ENCODE measurements around the gene GLRX3.

GLRX3 gene

DNA sequence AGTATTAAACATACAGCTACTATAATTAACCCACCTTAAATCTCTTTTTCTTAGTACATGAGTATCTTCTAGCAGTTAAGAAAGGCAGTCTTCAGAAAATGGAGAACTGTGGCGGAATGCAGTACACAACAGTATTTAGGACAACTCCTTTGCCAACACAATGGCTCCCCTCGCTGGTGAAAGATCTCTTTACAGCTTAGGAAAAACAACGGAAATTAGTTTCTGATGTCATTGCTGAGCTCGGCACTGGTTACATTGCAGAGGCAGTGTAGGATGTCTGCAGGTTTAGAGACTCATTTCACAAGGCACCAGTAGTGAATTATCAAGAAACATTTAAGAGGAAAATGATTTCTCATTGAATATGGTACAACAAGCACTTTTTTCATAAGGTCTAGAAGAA, 43.4 kb downstream of the GLRX3 start:
- Histone ChIP-seq H3K9ac (ENCODE audit: low read depth, low read length, poor library complexity) (no peak overlapping the region), H4K8ac (ENCODE audit: low read depth, low read length) (no peak overlapping the region), H3K27me3 (ENCODE audit: control insufficient read depth in 3 of 3, insufficient read depth in 3 of 3, low read depth in 1 of 3, low read length in 3 of 3) (no peaks in the 10 kb centered on the region), H2AFZ (ENCODE audit: low read length) (no peak overlapping the region), H3K4ac (ENCODE audit: low read length) (no peak overlapping the region), H4K91ac (ENCODE audit: low read depth, low read length, poor library complexity) (no peak overlapping the region), H3K18ac (ENCODE audit: low read length) (no peak overlapping the region), H2BK12ac (ENCODE audit: low read length) (no peak overlapping the region), H3K36me3 (replicated peaks in 1 of 2; ENCODE audit: control insufficient read depth in 2 of 2, insufficient read depth in 2 of 2, low read length in 2 of 2) (peaks cover 25 to 92% of the 10 kb centered on the region in 2 donors), H3K4me3 (ENCODE audit: low read length in 2 of 2) (no peak overlapping the region), H3K4me2 (ENCODE audit: insufficient read depth, low read length, poor library complexity, severe bottlenecking) (no peak overlapping the region), H3K23ac (ENCODE audit: low read depth, low read length, poor library complexity) (no peak overlapping the region), H2BK120ac (ENCODE audit: low read depth, low read length) (no peak overlapping the region), H3K14ac (ENCODE audit: low read length) (no peak overlapping the region), H3K79me1 (ENCODE audit: low read depth, low read length) (no peaks in the 10 kb centered on the region), H3K4me1 (ENCODE audit: control insufficient read depth in 2 of 2, insufficient read depth in 1 of 2, low read depth in 1 of 2, low read length in 2 of 2) (no peaks in the 10 kb centered on the region), H3K9me3 (replicated peaks in 1 of 2; ENCODE audit: control insufficient read depth in 2 of 2, insufficient read depth in 1 of 2, low read depth in 1 of 2, low read length in 2 of 2) (no peaks in the 10 kb centered on the region), H2BK5ac (ENCODE audit: low read length) (no peak overlapping the region), H2AK5ac (ENCODE audit: low read depth, low read length) (no peak overlapping the region), H3K27ac (replicated peaks; ENCODE audit: low read length) (no peak overlapping the region), H2BK15ac (ENCODE audit: low read length) (no peak overlapping the region)
- DNase-seq (ENCODE audit: low spot score): peak; percentile 42
- WGBS, 2 donors (ENCODE audit: extremely low coverage in 2 of 2, insufficient read length in 2 of 2, insufficient replicate concordance in 1 of 2): no CpG with 5 or more reads among the region's 4 CpGs

DNA sequence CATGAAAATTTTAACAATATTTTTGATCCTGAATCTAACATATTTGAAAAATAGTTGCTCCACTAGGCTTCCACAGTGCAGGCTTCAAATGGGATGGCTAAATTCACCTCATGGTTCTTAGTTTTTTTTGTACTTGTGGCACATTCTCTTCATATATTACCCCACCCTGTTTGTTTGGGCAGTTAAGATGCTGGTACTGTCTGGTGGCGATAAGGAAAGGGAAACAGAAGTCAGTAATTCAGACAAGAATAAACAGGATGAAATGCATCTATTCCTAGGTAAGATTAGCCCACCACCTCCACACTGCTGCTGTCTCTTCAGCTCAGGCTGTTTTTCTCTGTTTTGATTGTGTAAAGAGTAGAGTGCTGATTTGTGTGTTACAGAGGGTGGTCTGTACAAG, 44.2 kb downstream of the GLRX3 start:
- no peak overlapping the region for H4K91ac ChIP-seq (ENCODE audit: low read depth, low read length, poor library complexity)
- H3K4me3 ChIP-seq (ENCODE audit: low read length in 2 of 2): no peak overlapping the region
- H3K79me1 ChIP-seq (ENCODE audit: low read depth, low read length): no peaks in the 10 kb centered on the region
- no peak overlapping the region for H3K23ac ChIP-seq (ENCODE audit: low read depth, low read length, poor library complexity)
- no peak overlapping the region for H2BK5ac ChIP-seq (ENCODE audit: low read length)
- no peak overlapping the region for H2BK12ac ChIP-seq (ENCODE audit: low read length)
- no peaks in the 10 kb centered on the region for H3K9me3 ChIP-seq (replicated peaks in 1 of 2; ENCODE audit: control insufficient read depth in 2 of 2, insufficient read depth in 1 of 2, low read depth in 1 of 2, low read length in 2 of 2)
- H2BK120ac ChIP-seq (ENCODE audit: low read depth, low read length): no peak overlapping the region
- H3K27ac ChIP-seq (replicated peaks; ENCODE audit: low read length): no peak overlapping the region
- H3K36me3 ChIP-seq (replicated peaks in 1 of 2; ENCODE audit: control insufficient read depth in 2 of 2, insufficient read depth in 2 of 2, low read length in 2 of 2): peaks cover 29 to 92% of the 10 kb centered on the region in 2 donors
- DNase-seq (ENCODE audit: low spot score): no peak
- H3K4me1 ChIP-seq (ENCODE audit: control insufficient read depth in 2 of 2, insufficient read depth in 1 of 2, low read depth in 1 of 2, low read length in 2 of 2): no peaks in the 10 kb centered on the region
- no CpG with 5 or more reads among the region's 1 CpG for WGBS, 2 donors (ENCODE audit: extremely low coverage in 2 of 2, insufficient read length in 2 of 2, insufficient replicate concordance in 1 of 2)
- H2BK15ac ChIP-seq (ENCODE audit: low read length): no peak overlapping the region
- no peak overlapping the region for H3K4ac ChIP-seq (ENCODE audit: low read length)
- no peak overlapping the region for H3K9ac ChIP-seq (ENCODE audit: low read depth, low read length, poor library complexity)
- no peak overlapping the region for H3K14ac ChIP-seq (ENCODE audit: low read length)
- no peak overlapping the region for H3K18ac ChIP-seq (ENCODE audit: low read length)
- no peak overlapping the region for H2AFZ ChIP-seq (ENCODE audit: low read length)
- no peaks in the 10 kb centered on the region for H3K27me3 ChIP-seq (ENCODE audit: control insufficient read depth in 3 of 3, insufficient read depth in 3 of 3, low read depth in 1 of 3, low read length in 3 of 3)
- no peak overlapping the region for H3K4me2 ChIP-seq (ENCODE audit: insufficient read depth, low read length, poor library complexity, severe bottlenecking)
- no peak overlapping the region for H2AK5ac ChIP-seq (ENCODE audit: low read depth, low read length)
- no peak overlapping the region for H4K8ac ChIP-seq (ENCODE audit: low read depth, low read length)

GRCh38 chr10:130181858-130182257, 45.7 kb downstream of the GLRX3 start:
- H4K8ac ChIP-seq (ENCODE audit: low read depth, low read length): no peak overlapping the region
- H3K4me1 ChIP-seq (ENCODE audit: control insufficient read depth in 2 of 2, insufficient read depth in 1 of 2, low read depth in 1 of 2, low read length in 2 of 2): no peaks in the 10 kb centered on the region
- H3K9me3 ChIP-seq (replicated peaks in 1 of 2; ENCODE audit: control insufficient read depth in 2 of 2, insufficient read depth in 1 of 2, low read depth in 1 of 2, low read length in 2 of 2): no peaks in the 10 kb centered on the region
- H2BK12ac ChIP-seq (ENCODE audit: low read length): no peak overlapping the region
- no peak overlapping the region for H2BK120ac ChIP-seq (ENCODE audit: low read depth, low read length)
- H3K23ac ChIP-seq (ENCODE audit: low read depth, low read length, poor library complexity): no peak overlapping the region
- no peak overlapping the region for H2BK5ac ChIP-seq (ENCODE audit: low read length)
- no peak overlapping the region for H4K91ac ChIP-seq (ENCODE audit: low read depth, low read length, poor library complexity)
- WGBS, 2 donors (ENCODE audit: extremely low coverage in 2 of 2, insufficient read length in 2 of 2, insufficient replicate concordance in 1 of 2): no CpG with 5 or more reads among the region's 5 CpGs
- no peak overlapping the region for H2AK5ac ChIP-seq (ENCODE audit: low read depth, low read length)
- H3K9ac ChIP-seq (ENCODE audit: low read depth, low read length, poor library complexity): no peak overlapping the region
- no peak overlapping the region for H3K4ac ChIP-seq (ENCODE audit: low read length)
- H3K4me2 ChIP-seq (ENCODE audit: insufficient read depth, low read length, poor library complexity, severe bottlenecking): no peak overlapping the region
- peaks cover 29 to 91% of the 10 kb centered on the region in 2 donors for H3K36me3 ChIP-seq (replicated peaks in 1 of 2; ENCODE audit: control insufficient read depth in 2 of 2, insufficient read depth in 2 of 2, low read length in 2 of 2)
- H2BK15ac ChIP-seq (ENCODE audit: low read length): no peak overlapping the region
- H3K4me3 ChIP-seq (ENCODE audit: low read length in 2 of 2): no peak overlapping the region
- H3K79me1 ChIP-seq (ENCODE audit: low read depth, low read length): no peaks in the 10 kb centered on the region
- H2AFZ ChIP-seq (ENCODE audit: low read length): no peak overlapping the region
- H3K14ac ChIP-seq (ENCODE audit: low read length): no peak overlapping the region
- H3K27me3 ChIP-seq (ENCODE audit: control insufficient read depth in 3 of 3, insufficient read depth in 3 of 3, low read depth in 1 of 3, low read length in 3 of 3): no peaks in the 10 kb centered on the region
- H3K18ac ChIP-seq (ENCODE audit: low read length): no peak overlapping the region
- no peak overlapping the region for H3K27ac ChIP-seq (replicated peaks; ENCODE audit: low read length)
- no peak for DNase-seq (ENCODE audit: low spot score)

- no peak overlapping the region for H3K9ac ChIP-seq (ENCODE audit: low read depth, low read length, poor library complexity)
- no peak overlapping the region for H4K91ac ChIP-seq (ENCODE audit: low read depth, low read length, poor library complexity)
- H3K9me3 ChIP-seq (replicated peaks in 1 of 2; ENCODE audit: control insufficient read depth in 2 of 2, insufficient read depth in 1 of 2, low read depth in 1 of 2, low read length in 2 of 2): peaks cover 0 to 2% of the 10 kb centered on the region in 2 donors
- no CpG with 5 or more reads among the region's 11 CpGs for WGBS, 2 donors (ENCODE audit: extremely low coverage in 2 of 2, insufficient read length in 2 of 2, insufficient replicate concordance in 1 of 2)
- no peak overlapping the region for H2BK120ac ChIP-seq (ENCODE audit: low read depth, low read length)
- no peak overlapping the region for H3K4me3 ChIP-seq (ENCODE audit: low read length in 2 of 2)
- no peak overlapping the region for H4K8ac ChIP-seq (ENCODE audit: low read depth, low read length)
- no peak overlapping the region for H2AK5ac ChIP-seq (ENCODE audit: low read depth, low read length)
- no peak overlapping the region for H3K14ac ChIP-seq (ENCODE audit: low read length)
- no peak overlapping the region for H2AFZ ChIP-seq (ENCODE audit: low read length)
- H3K4me1 ChIP-seq (ENCODE audit: control insufficient read depth in 2 of 2, insufficient read depth in 1 of 2, low read depth in 1 of 2, low read length in 2 of 2): no peaks in the 10 kb centered on the region
- no peaks in the 10 kb centered on the region for H3K27me3 ChIP-seq (ENCODE audit: control insufficient read depth in 3 of 3, insufficient read depth in 3 of 3, low read depth in 1 of 3, low read length in 3 of 3)
- no peak overlapping the region for H2BK12ac ChIP-seq (ENCODE audit: low read length)
- no peak overlapping the region for H3K18ac ChIP-seq (ENCODE audit: low read length)
- no peaks in the 10 kb centered on the region for H3K79me1 ChIP-seq (ENCODE audit: low read depth, low read length)
- no peak overlapping the region for H3K4ac ChIP-seq (ENCODE audit: low read length)
- peaks cover 23 to 75% of the 10 kb centered on the region in 2 donors for H3K36me3 ChIP-seq (replicated peaks in 1 of 2; ENCODE audit: control insufficient read depth in 2 of 2, insufficient read depth in 2 of 2, low read length in 2 of 2)
- no peak overlapping the region for H2BK15ac ChIP-seq (ENCODE audit: low read length)
- H3K4me2 ChIP-seq (ENCODE audit: insufficient read depth, low read length, poor library complexity, severe bottlenecking): no peak overlapping the region
- H3K23ac ChIP-seq (ENCODE audit: low read depth, low read length, poor library complexity): no peak overlapping the region
- H3K27ac ChIP-seq (replicated peaks; ENCODE audit: low read length): no peak overlapping the region
- H2BK5ac ChIP-seq (ENCODE audit: low read length): no peak overlapping the region
- no peak for DNase-seq (ENCODE audit: low spot score)
Observed at GRCh38 chr10:130185591-130185990, 49.4 kb downstream of the GLRX3 start.

All from neuronal stem cell (in vitro differentiated cells).